HFFc6 (cell line): Measurements from ENCODE around the gene ABCB11. TPM values are rescaled to one million over a fixed set of nuclear protein-coding genes. Genes with fewer than 3 reads are reported as not detected.

Experiments used
- DNase-seq: peaks from one replicate; pipeline ENCODE4 v3.0.0-alpha.2; 2018
- H3K27ac Mint-ChIP-seq: 2 replicates; pipeline ENCODE4 v1.8.0; 2020; ENCODE audit warnings: mild to moderate bottlenecking, mixed read lengths
- H3K27me3 Mint-ChIP-seq: 2 replicates; pipeline ENCODE4 v1.8.0; 2021; ENCODE audit warnings: mild to moderate bottlenecking, moderate library complexity, mixed read lengths; ENCODE audit not compliant: insufficient read depth
- H3K36me3 Mint-ChIP-seq: 2 replicates; pipeline ENCODE4 v1.8.0; 2021; ENCODE audit warnings: low read depth, mixed read lengths
- H3K4me1 Mint-ChIP-seq: 2 replicates; pipeline ENCODE4 v1.8.0; 2020; ENCODE audit warnings: low read depth, mixed read lengths
- H3K4me3 Mint-ChIP-seq: 2 replicates; pipeline ENCODE4 v1.8.0; 2020; ENCODE audit warnings: mild to moderate bottlenecking, moderate library complexity, mixed read lengths
- H3K9me3 Mint-ChIP-seq: 2 replicates; pipeline ENCODE4 v1.8.0; 2020; ENCODE audit warnings: mild to moderate bottlenecking, mixed read lengths
- long read RNA-seq: library from polyadenylated mRNA; unstranded; transcript quantifications from one replicate; pipeline ENCODE4 v2.0.0, GENCODE V29; 2019
- total RNA-seq, 6 experiments: library from RNA; stranded (reverse); fragmentation: NEBNext Ultra II Directional; extraction: Animal tissue kit (Norgen Biotek cat#: 25700); gene quantifications; 2 replicates in 1 of 6; 3 replicates in 5 of 6; pipeline ENCODE4 v1.2.3, GENCODE V29; 2021
- TF ChIP-seq, protein P1 (sequence below): fragments of 200-600 bp; sonication (generic); IDR thresholded peaks from 2 replicates; pipeline ENCODE4 v1.5.0; 2021; ENCODE audit warnings: antibody characterized with exemption, mild to moderate bottlenecking

Gene ABCB11
- under 1 TPM in 1 of 6 experiments, not detected in 5; 0.02 TPM for total RNA-seq
- long read RNA-seq: 0 reads

DNA sequence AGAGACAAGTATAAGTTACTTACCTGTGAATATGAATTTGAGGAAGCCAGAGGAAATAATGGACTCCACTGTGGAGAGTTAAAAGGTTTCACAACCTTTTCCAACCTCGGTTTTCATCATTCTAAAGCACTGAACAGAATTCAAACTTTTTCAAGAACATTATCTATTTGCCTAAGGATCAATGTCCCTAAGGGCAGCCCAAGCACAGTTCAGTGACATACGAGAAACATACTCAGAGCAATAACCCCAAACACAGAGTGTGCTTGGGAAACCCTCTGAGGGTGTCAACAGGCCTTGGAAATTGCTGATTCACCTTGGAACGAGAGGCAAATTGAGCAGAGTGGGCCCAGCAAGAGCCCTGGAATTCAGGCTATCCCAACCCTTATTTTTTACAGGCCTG is at the start of gene ABCB11:
ABCB11 (minus strand) TSS at position 123 of the 400 bp plus-strand sequence. CDS start 13,199 bp downstream, outside the sequence.
- DNase-seq: no peak
- TF ChIP-seq, protein P1, sequence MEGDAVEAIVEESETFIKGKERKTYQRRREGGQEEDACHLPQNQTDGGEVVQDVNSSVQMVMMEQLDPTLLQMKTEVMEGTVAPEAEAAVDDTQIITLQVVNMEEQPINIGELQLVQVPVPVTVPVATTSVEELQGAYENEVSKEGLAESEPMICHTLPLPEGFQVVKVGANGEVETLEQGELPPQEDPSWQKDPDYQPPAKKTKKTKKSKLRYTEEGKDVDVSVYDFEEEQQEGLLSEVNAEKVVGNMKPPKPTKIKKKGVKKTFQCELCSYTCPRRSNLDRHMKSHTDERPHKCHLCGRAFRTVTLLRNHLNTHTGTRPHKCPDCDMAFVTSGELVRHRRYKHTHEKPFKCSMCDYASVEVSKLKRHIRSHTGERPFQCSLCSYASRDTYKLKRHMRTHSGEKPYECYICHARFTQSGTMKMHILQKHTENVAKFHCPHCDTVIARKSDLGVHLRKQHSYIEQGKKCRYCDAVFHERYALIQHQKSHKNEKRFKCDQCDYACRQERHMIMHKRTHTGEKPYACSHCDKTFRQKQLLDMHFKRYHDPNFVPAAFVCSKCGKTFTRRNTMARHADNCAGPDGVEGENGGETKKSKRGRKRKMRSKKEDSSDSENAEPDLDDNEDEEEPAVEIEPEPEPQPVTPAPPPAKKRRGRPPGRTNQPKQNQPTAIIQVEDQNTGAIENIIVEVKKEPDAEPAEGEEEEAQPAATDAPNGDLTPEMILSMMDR: no peak
- Mint-ChIP-seq H3K4me3 (no peak within 1 kb of the TSS), H3K27ac (no peak within 1 kb of the TSS), H3K27me3 (no peaks in the 10 kb centered on the region; the same call in none of the 2 replicates), H3K4me1 (no peaks in the 10 kb centered on the region), H3K9me3 (peaks cover 49% of the 10 kb centered on the region), H3K36me3 (peaks cover 5% of the 10 kb centered on the region; the same call in 1 of the 2 replicates)

DNA sequence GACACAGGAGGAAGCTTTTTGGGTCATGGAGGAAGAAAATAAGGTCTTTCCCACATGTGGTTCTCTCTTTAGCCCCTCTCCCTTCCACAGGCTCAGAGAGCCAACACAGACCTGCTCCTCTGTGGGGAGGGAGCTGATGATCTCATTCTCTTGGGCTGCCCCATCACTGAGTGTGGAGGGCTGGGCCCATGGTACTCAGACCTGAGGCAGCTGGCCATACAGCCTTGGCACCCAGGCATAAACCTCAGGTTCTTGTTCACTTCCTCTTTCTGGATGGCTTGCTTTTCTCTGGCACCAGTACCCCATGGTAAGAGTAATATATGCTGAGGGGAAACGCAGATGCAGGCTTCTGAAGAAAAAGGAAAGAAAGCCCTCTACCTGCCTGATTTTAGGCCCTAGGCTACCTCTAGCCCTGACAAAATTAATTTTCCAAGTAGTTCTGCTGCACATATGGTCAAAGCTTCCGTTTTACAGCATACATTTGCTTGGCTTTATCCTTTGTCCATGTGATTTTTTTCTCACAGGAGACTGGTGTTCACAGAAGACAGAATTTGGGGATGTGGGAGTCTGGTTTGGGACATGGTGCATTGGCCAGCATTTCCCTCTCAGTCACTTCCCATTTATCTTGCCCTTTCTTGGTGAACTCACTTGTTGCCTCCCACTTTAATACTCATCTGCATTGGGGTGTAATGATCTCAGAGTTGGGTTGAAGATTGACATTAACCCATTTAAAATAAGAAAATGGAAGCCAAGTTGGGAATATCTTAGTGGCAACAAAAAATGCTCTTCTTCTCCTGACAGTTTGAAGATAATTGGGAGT is 49.3 kb upstream of the ABCB11 start:
- DNase-seq: no peak
- Mint-ChIP-seq H3K4me1 (no peaks in the 10 kb centered on the region), H3K27me3 (no peaks in the 10 kb centered on the region; the same call in 1 of the 2 replicates), H3K36me3 (no peaks in the 10 kb centered on the region), H3K9me3 (peaks cover 36% of the 10 kb centered on the region), H3K4me3 (no peak overlapping the region), H3K27ac (no peak overlapping the region)
- TF ChIP-seq, protein P1: no peak

DNA sequence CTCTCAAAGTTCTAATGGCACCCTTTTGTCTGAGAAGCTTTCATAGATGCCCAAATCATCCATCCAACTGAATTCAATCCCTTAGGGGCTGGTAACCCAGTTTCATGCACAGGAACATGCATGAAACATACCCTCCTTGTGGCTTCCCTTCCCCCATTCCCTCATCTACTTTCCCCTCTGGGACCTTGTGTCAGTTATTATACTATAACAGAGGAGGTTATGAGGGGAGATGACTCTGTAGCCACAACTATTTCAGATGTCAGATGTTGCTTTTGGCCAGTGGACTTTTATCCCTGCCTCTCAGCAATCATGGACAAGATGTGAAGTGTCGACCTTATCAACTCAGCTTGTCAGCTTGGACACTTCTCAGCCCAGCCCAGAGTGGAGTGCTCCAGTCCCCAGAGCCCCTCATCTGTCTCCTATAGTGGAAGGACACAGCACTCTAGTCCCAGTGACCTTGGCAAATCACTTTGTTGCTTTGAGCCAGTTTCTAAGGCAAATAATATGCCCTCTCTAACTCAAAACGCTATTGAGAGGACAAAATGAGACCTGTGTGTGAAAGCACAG is 46.6 kb upstream of the ABCB11 start:
- Mint-ChIP-seq H3K4me1 (no peaks in the 10 kb centered on the region), H3K27me3 (no peaks in the 10 kb centered on the region; the same call in 1 of the 2 replicates), H3K9me3 (peaks cover 32% of the 10 kb centered on the region), H3K4me3 (no peak overlapping the region), H3K36me3 (no peaks in the 10 kb centered on the region), H3K27ac (no peak overlapping the region)
- TF ChIP-seq, protein P1: no peak
- DNase-seq: no peak

DNA sequence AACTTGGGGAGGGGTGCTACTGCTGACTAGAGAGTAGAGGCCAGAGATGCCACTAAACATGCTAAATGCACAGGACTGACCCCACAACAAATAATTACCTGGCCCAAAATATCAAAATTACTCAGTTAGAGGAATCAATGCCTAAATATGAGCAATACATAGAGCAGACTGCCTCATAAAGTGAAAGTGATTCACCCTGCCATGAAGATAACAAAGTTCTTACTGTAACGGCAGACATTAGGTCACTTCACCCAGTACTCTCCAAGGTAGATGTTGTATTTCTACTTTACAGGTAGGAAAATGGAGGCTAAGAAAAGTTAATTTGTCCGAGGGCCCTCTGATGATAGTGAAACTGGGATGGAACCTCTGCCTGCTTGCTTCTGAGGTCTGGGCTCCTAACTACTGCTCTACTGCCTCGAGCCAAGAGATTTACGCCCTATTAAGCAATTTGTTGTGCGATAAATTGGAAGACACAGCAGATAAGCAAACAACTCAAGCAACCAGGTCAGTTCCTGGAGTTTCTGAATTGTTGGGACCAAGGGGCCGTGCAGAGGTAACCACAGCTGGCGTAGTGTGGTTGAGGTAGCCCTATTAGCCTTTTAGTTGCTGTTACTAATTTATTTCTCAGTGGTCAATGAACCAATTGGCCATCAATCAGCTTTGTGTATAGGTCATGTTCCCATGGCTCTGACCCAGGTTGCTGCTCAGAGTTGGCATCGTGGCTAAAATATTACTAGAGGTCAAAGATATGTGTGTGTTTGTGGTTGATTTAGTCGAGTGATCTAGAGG is 43.0 kb upstream of the ABCB11 start:
- peaks cover 44% of the 10 kb centered on the region for H3K9me3 Mint-ChIP-seq
- no peaks in the 10 kb centered on the region; the same call in 1 of the 2 replicates for H3K27me3 Mint-ChIP-seq
- H3K4me1 Mint-ChIP-seq: no peaks in the 10 kb centered on the region
- H3K4me3 Mint-ChIP-seq: no peak overlapping the region
- H3K36me3 Mint-ChIP-seq: no peaks in the 10 kb centered on the region
- TF ChIP-seq, protein P1: no peak
- no peak for DNase-seq
- H3K27ac Mint-ChIP-seq: no peak overlapping the region

DNA sequence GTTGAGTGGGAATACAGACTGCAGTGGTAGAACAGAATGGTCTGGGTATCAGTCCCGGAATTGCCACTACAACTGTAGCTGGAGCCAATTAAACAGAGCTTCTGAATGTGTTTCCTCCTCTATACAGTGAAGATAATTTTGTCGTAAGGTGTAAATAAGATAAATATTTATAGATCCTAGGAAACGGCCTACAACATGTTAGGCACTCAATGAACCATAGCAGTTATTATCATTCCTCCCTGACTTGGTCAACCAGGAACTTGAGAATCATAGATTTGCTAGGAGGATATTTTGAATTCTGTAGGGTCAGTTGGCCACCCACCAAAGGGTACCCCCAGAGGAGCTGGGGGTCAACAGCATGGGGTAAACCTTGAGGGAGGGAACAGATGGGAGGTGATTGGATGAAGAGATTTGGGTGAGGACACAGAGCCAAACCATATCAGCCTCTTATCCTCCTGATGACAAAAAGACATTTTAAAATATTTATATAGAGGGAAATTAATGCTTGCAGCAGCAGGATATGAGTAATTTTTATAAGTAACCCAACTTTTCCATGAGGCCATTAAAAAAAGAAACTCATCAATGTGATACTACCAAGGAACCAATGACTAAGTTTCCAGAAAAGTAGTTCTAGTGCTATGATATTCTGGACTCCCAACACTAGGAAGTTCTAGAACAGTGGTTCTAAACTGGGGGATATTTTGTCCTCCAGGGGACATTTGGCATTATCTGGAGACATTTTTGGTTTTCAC is 42.3 kb upstream of the ABCB11 start:
- no peak for DNase-seq
- TF ChIP-seq, protein P1: no peak

More for the DNA sequence above, 42.3 kb upstream of the ABCB11 start:
- H3K9me3 Mint-ChIP-seq: peaks cover 45% of the 10 kb centered on the region
- no peak overlapping the region for H3K4me3 Mint-ChIP-seq
- H3K27ac Mint-ChIP-seq: no peak overlapping the region
- no peaks in the 10 kb centered on the region; the same call in 1 of the 2 replicates for H3K27me3 Mint-ChIP-seq
- no peaks in the 10 kb centered on the region for H3K36me3 Mint-ChIP-seq
- no peaks in the 10 kb centered on the region for H3K4me1 Mint-ChIP-seq
